WTC11 (cell line): ENCODE results near the gene CD200R1. TPM values are rescaled to one million over a fixed set of nuclear protein-coding genes. Genes with fewer than 3 reads are reported as not detected.

Experiments used
- ATAC-seq: fragments of 200-7000 bp; cut with Tn5 transposase; 2 replicates; pipeline ENCODE4 v1.10.0; 2021; ENCODE audit warnings: mild to moderate bottlenecking, moderate library complexity
- CTCF ChIA-PET: fragments of 300-600 bp; sonication (Branson Sonifier 250); formaldehyde crosslinking; loops from one replicate; lab custom pipeline; 2021; ENCODE audit warnings: antibody characterized with exemption; lab: Charles Lee
- POLR2A ChIA-PET: fragments of 350-600 bp; sonication (Branson Sonifier 250); formaldehyde crosslinking; loops from one replicate; lab custom pipeline; 2021; ENCODE audit warnings: antibody characterized with exemption; lab: Charles Lee
- DNase-seq: peaks from one replicate; pipeline ENCODE4 v3.0.0; 2021; ENCODE audit warnings: low spot score
- H3K27ac Mint-ChIP-seq: 2 replicates; pipeline ENCODE4 v1.8.0; 2021; ENCODE audit warnings: mixed read lengths
- H3K27me3 Mint-ChIP-seq: 2 replicates; pipeline ENCODE4 v1.8.0; 2021; ENCODE audit warnings: low read depth, mild to moderate bottlenecking, moderate library complexity, mixed read lengths
- H3K36me3 Mint-ChIP-seq: 2 replicates; pipeline ENCODE4 v1.8.0; 2021; ENCODE audit warnings: mixed read lengths
- H3K4me1 Mint-ChIP-seq: 2 replicates; pipeline ENCODE4 v1.8.0; 2022; ENCODE audit warnings: mixed read lengths
- H3K4me3 Mint-ChIP-seq: 2 replicates; pipeline ENCODE4 v1.8.0; 2021; ENCODE audit warnings: mild to moderate bottlenecking, moderate library complexity, mixed read lengths
- H3K9me3 Mint-ChIP-seq: 2 replicates; pipeline ENCODE4 v1.8.0; 2021; ENCODE audit warnings: mixed read lengths
- ATF1 ChIP-seq: sonication (generic); formaldehyde crosslinking; IDR thresholded peaks from 2 replicates; pipeline ENCODE4 v1.8.1; 2023; ENCODE audit warnings: mild to moderate bottlenecking, moderate library complexity, missing genetic modification reagents
- CREB1 ChIP-seq: sonication (generic); formaldehyde crosslinking; IDR thresholded peaks from 2 replicates; pipeline ENCODE4 v1.8.0; 2023; ENCODE audit warnings: mild to moderate bottlenecking, missing genetic modification reagents
- ELF4 ChIP-seq: sonication (generic); formaldehyde crosslinking; IDR thresholded peaks from 2 replicates; pipeline ENCODE4 v1.8.1; 2022; ENCODE audit warnings: low read depth, mild to moderate bottlenecking, moderate library complexity, missing genetic modification reagents
- ESRRA ChIP-seq: sonication (generic); formaldehyde crosslinking; IDR thresholded peaks from 2 replicates; pipeline ENCODE4 v1.8.1; 2022; ENCODE audit warnings: mild to moderate bottlenecking, missing genetic modification reagents, borderline replicate concordance
- FOXP1 ChIP-seq: sonication (generic); formaldehyde crosslinking; IDR thresholded peaks from 2 replicates; pipeline ENCODE4 v1.8.0; 2022; ENCODE audit warnings: missing genetic modification reagents, mild to moderate bottlenecking, moderate library complexity, borderline replicate concordance
- GRHL2 ChIP-seq: fragments of 250-450 bp; sonication (Bioruptor Pico); IDR thresholded peaks from 2 replicates; pipeline ENCODE4 v1.8.0; 2022; ENCODE audit warnings: mild to moderate bottlenecking, moderate library complexity; ENCODE audit not compliant: insufficient replicate concordance, severe bottlenecking
- GTF2I ChIP-seq: fragments of 250-450 bp; sonication (Bioruptor Pico); conservative IDR thresholded peaks from 2 replicates; pipeline ENCODE4 v1.4.0; 2021; ENCODE audit warnings: mild to moderate bottlenecking
- IRF2 ChIP-seq: sonication (generic); formaldehyde crosslinking; IDR thresholded peaks from 2 replicates; pipeline ENCODE4 v1.8.0; 2022; ENCODE audit warnings: low read depth, missing genetic modification reagents, borderline replicate concordance
- JUN ChIP-seq: sonication (generic); formaldehyde crosslinking; IDR thresholded peaks from 2 replicates; pipeline ENCODE4 v1.8.0; 2023; ENCODE audit warnings: mild to moderate bottlenecking, missing genetic modification reagents
- KAT7 ChIP-seq: sonication (generic); formaldehyde crosslinking; IDR thresholded peaks from 2 replicates; pipeline ENCODE4 v1.8.1; 2023; ENCODE audit warnings: missing genetic modification reagents, mild to moderate bottlenecking, borderline replicate concordance
- MXD4 ChIP-seq: fragments of 250-450 bp; sonication (Bioruptor Pico); IDR thresholded peaks from 2 replicates; pipeline ENCODE4 v1.8.0; 2021; ENCODE audit warnings: mild to moderate bottlenecking, moderate library complexity, borderline replicate concordance
- MYBL2 ChIP-seq: sonication (generic); formaldehyde crosslinking; IDR thresholded peaks from 2 replicates; pipeline ENCODE4 v1.8.1; 2023; ENCODE audit warnings: mild to moderate bottlenecking, moderate library complexity, missing genetic modification reagents
- NFATC4 ChIP-seq: fragments of 250-450 bp; sonication (Bioruptor Pico); IDR thresholded peaks from 2 replicates; pipeline ENCODE4 v1.9.0; 2021; ENCODE audit warnings: mild to moderate bottlenecking
- NR2C2 ChIP-seq: sonication (generic); formaldehyde crosslinking; IDR thresholded peaks from 2 replicates; pipeline ENCODE4 v1.8.0; 2022; ENCODE audit warnings: mild to moderate bottlenecking, missing genetic modification reagents
- NR3C1 ChIP-seq: sonication (generic); formaldehyde crosslinking; conservative IDR thresholded peaks from 2 replicates; pipeline ENCODE4 v1.8.1; 2023; ENCODE audit warnings: low read depth, mild to moderate bottlenecking, missing genetic modification reagents
- RORB ChIP-seq: fragments of 250-450 bp; sonication (Bioruptor Pico); IDR thresholded peaks from 2 replicates; pipeline ENCODE4 v1.9.0; 2021; ENCODE audit warnings: mild to moderate bottlenecking
- SMAD3 ChIP-seq: sonication (generic); formaldehyde crosslinking; IDR thresholded peaks from 2 replicates; pipeline ENCODE4 v1.8.0; 2022; ENCODE audit warnings: missing genetic modification reagents, mild to moderate bottlenecking, borderline replicate concordance
- ZNF138 ChIP-seq: sonication (generic); formaldehyde crosslinking; conservative IDR thresholded peaks from 2 replicates; pipeline ENCODE4 v1.8.1; 2022; ENCODE audit warnings: mild to moderate bottlenecking, moderate library complexity, missing genetic modification reagents
- ZNF219 ChIP-seq: sonication (generic); formaldehyde crosslinking; IDR thresholded peaks from 2 replicates; pipeline ENCODE4 v1.8.0; 2023; ENCODE audit warnings: missing genetic modification reagents, mild to moderate bottlenecking, borderline replicate concordance
- ZNF317 ChIP-seq: sonication (generic); formaldehyde crosslinking; IDR thresholded peaks from 2 replicates; pipeline ENCODE4 v1.8.1; 2023; ENCODE audit warnings: low read depth, mild to moderate bottlenecking, moderate library complexity, missing genetic modification reagents, borderline replicate concordance
- ZNF671 ChIP-seq: fragments of 250-450 bp; sonication (Bioruptor Pico); IDR thresholded peaks from 2 replicates; pipeline ENCODE4 v1.8.0; 2021; ENCODE audit warnings: mild to moderate bottlenecking
- ZSCAN18 ChIP-seq: fragments of 250-450 bp; sonication (Bioruptor Pico); IDR thresholded peaks from 2 replicates; pipeline ENCODE4 v2.1.2; 2022; ENCODE audit warnings: mild to moderate bottlenecking, moderate library complexity
- total RNA-seq: library from RNA; stranded (reverse); gene quantifications from 3 replicates; pipeline ENCODE4 v1.2.3, GENCODE V29; 2021
- TF ChIP-seq, protein P1 (sequence below): sonication (generic); formaldehyde crosslinking; IDR thresholded peaks from 2 replicates; pipeline ENCODE4 v1.8.1; 2023; ENCODE audit warnings: mild to moderate bottlenecking, missing genetic modification reagents, borderline replicate concordance
- TF ChIP-seq, protein P2 (sequence below): sonication (generic); formaldehyde crosslinking; IDR thresholded peaks from 2 replicates; pipeline ENCODE4 v1.8.1; 2022; ENCODE audit warnings: missing genetic modification reagents, borderline replicate concordance
- TF ChIP-seq, protein P3 (sequence below): sonication (generic); formaldehyde crosslinking; IDR thresholded peaks from 2 replicates; pipeline ENCODE4 v1.8.0; 2022; ENCODE audit warnings: mild to moderate bottlenecking, missing genetic modification reagents
- TF ChIP-seq, protein P4 (sequence below): sonication (generic); formaldehyde crosslinking; IDR thresholded peaks from 2 replicates; pipeline ENCODE4 v1.8.1; 2023; ENCODE audit warnings: mild to moderate bottlenecking, missing genetic modification reagents, moderate library complexity

Gene CD200R1
- total RNA-seq, 1 experiment from 2014 or later = not detected

GRCh38 chr3:113019182-113020137 lies 44.6 kb upstream of the CD200R1 start (continued):
- TF ChIP-seq ZNF317 (CRISPR knock-in tag) (no peak), ZNF671 (CRISPR knock-in tag) (no peak), IRF2 (no peak), ATF1 (no peak), CREB1 (CRISPR knock-in tag) (0 out of 2 replicates have a peak, but pooled peaks have one; percentile 52), NFATC4 (no peak), GRHL2 (CRISPR knock-in tag) (no peak), ELF4 (CRISPR knock-in tag) (no peak), ZNF219 (CRISPR knock-in tag) (no peak), GTF2I (no peak), MYBL2 (CRISPR knock-in tag) (peak; percentile 27; the same call in 1 of the 2 replicates), NR2C2 (CRISPR knock-in tag) (no peak), ZSCAN18 (0 out of 2 replicates have a peak, but pooled peaks have one; percentile 53), KAT7 (CRISPR knock-in tag) (0 out of 2 replicates have a peak, but pooled peaks have one; percentile 93), FOXP1 (CRISPR knock-in tag) (peak; percentile 84), ESRRA (CRISPR knock-in tag) (no peak), JUN (CRISPR knock-in tag) (peak; percentile 76; the same call in 1 of the 2 replicates)
- TF ChIP-seq, protein P1, sequence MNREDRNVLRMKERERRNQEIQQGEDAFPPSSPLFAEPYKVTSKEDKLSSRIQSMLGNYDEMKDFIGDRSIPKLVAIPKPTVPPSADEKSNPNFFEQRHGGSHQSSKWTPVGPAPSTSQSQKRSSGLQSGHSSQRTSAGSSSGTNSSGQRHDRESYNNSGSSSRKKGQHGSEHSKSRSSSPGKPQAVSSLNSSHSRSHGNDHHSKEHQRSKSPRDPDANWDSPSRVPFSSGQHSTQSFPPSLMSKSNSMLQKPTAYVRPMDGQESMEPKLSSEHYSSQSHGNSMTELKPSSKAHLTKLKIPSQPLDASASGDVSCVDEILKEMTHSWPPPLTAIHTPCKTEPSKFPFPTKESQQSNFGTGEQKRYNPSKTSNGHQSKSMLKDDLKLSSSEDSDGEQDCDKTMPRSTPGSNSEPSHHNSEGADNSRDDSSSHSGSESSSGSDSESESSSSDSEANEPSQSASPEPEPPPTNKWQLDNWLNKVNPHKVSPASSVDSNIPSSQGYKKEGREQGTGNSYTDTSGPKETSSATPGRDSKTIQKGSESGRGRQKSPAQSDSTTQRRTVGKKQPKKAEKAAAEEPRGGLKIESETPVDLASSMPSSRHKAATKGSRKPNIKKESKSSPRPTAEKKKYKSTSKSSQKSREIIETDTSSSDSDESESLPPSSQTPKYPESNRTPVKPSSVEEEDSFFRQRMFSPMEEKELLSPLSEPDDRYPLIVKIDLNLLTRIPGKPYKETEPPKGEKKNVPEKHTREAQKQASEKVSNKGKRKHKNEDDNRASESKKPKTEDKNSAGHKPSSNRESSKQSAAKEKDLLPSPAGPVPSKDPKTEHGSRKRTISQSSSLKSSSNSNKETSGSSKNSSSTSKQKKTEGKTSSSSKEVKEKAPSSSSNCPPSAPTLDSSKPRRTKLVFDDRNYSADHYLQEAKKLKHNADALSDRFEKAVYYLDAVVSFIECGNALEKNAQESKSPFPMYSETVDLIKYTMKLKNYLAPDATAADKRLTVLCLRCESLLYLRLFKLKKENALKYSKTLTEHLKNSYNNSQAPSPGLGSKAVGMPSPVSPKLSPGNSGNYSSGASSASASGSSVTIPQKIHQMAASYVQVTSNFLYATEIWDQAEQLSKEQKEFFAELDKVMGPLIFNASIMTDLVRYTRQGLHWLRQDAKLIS (CRISPR knock-in tag) = peak; percentile 36; the same call in 1 of the 2 replicates

GRCh38 chr3:113018536-113019181 lies 43.8 kb upstream of the CD200R1 start:
- Mint-ChIP-seq H3K36me3 (peaks cover 25% of the 10 kb centered on the region), H3K27me3 (peaks cover 11% of the 10 kb centered on the region), H3K4me1 (peaks cover 18% of the 10 kb centered on the region), H3K9me3 (no peaks in the 10 kb centered on the region; the same call in none of the 2 replicates), H3K27ac (peak overlapping the region; percentile 94), H3K4me3 (peak overlapping the region; percentile 84)
- no peak for ATAC-seq
- ChIA-PET CTCF (interaction anchor here (0.6 to 2.1 kb wide), 6 partner anchors 16 to 1428 kb away, joined by 4 to 13 read pairs (median 10); partner anchors contain the start of gene GTPBP8), POLR2A (interaction anchor here (1.0 kb wide), 2 partner anchors 271 to 284 kb away, joined by 3 to 4 read pairs; no protein-coding TSS in a partner anchor)
- DNase-seq = no peak
- TF ChIP-seq, protein P2, sequence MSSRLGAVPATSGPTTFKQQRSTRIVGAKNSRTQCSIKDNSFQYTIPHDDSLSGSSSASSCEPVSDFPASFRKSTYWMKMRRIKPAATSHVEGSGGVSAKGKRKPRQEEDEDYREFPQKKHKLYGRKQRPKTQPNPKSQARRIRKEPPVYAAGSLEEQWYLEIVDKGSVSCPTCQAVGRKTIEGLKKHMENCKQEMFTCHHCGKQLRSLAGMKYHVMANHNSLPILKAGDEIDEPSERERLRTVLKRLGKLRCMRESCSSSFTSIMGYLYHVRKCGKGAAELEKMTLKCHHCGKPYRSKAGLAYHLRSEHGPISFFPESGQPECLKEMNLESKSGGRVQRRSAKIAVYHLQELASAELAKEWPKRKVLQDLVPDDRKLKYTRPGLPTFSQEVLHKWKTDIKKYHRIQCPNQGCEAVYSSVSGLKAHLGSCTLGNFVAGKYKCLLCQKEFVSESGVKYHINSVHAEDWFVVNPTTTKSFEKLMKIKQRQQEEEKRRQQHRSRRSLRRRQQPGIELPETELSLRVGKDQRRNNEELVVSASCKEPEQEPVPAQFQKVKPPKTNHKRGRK (CRISPR knock-in tag) = no peak
- TF ChIP-seq, protein P3, sequence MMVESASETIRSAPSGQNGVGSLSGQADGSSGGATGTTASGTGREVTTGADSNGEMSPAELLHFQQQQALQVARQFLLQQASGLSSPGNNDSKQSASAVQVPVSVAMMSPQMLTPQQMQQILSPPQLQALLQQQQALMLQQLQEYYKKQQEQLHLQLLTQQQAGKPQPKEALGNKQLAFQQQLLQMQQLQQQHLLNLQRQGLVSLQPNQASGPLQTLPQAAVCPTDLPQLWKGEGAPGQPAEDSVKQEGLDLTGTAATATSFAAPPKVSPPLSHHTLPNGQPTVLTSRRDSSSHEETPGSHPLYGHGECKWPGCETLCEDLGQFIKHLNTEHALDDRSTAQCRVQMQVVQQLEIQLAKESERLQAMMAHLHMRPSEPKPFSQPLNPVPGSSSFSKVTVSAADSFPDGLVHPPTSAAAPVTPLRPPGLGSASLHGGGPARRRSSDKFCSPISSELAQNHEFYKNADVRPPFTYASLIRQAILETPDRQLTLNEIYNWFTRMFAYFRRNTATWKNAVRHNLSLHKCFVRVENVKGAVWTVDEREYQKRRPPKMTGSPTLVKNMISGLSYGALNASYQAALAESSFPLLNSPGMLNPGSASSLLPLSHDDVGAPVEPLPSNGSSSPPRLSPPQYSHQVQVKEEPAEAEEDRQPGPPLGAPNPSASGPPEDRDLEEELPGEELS (CRISPR knock-in tag) = no peak
- TF ChIP-seq, protein P4, sequence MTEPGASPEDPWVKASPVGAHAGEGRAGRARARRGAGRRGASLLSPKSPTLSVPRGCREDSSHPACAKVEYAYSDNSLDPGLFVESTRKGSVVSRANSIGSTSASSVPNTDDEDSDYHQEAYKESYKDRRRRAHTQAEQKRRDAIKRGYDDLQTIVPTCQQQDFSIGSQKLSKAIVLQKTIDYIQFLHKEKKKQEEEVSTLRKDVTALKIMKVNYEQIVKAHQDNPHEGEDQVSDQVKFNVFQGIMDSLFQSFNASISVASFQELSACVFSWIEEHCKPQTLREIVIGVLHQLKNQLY = no peak
- TF ChIP-seq NR3C1 (CRISPR knock-in tag) (no peak), ZNF138 (CRISPR knock-in tag) (no peak), RORB (CRISPR knock-in tag) (no peak), MXD4 (no peak), FOXP1 (CRISPR knock-in tag) (no peak), SMAD3 (CRISPR knock-in tag) (no peak)
